T1000 (cell line): ENCODE results near the gene ZNF598.

Experiments
- DNase-seq: peaks from one replicate; lab custom pipeline; 2025; ENCODE audit warnings: mixed read lengths; lab: John Stamatoyannopoulos, UW

Gene ZNF598

GRCh38 chr16:2006317-2006716 lies 3.3 kb downstream of the ZNF598 start:
- no peak for DNase-seq

- DNase-seq = no peak
Measured at GRCh38 chr16:2005646-2006045, 4.0 kb downstream of the ZNF598 start.

- DNase-seq = no peak
Measured at GRCh38 chr16:2004795-2005517, 4.7 kb downstream of the ZNF598 start.

GRCh38 chr16:2003827-2004641 lies 5.6 kb downstream of the ZNF598 start:
- peak; percentile 84 for DNase-seq

- DNase-seq = no peak
Measured at GRCh38 chr16:2003231-2003826, 6.3 kb downstream of the ZNF598 start.

GRCh38 chr16:2002406-2003230 lies 7.0 kb downstream of the ZNF598 start:
- DNase-seq = no peak

GRCh38 chr16:2001456-2002355 lies 7.9 kb downstream of the ZNF598 start:
- DNase-seq = no peak

GRCh38 chr16:2001035-2001434 lies 8.6 kb downstream of the ZNF598 start:
- no peak for DNase-seq

GRCh38 chr16:1999866-2000514 lies 9.6 kb downstream of the ZNF598 start:
- no peak for DNase-seq

GRCh38 chr16:1998852-1999801 lies 10.5 kb downstream of the ZNF598 start:
- DNase-seq = no peak

- DNase-seq = no peak
Measured at GRCh38 chr16:1998360-1998835, 11.2 kb downstream of the ZNF598 start.

- no peak for DNase-seq
Measured at GRCh38 chr16:1997494-1998359, 11.9 kb downstream of the ZNF598 start.

GRCh38 chr16:1993731-1994131 lies 15.9 kb downstream of the ZNF598 start:
- no peak for DNase-seq

- DNase-seq = no peak
Measured at GRCh38 chr16:1992704-1993317, 16.8 kb downstream of the ZNF598 start.

- DNase-seq = peak; percentile 96
Measured at GRCh38 chr16:1991948-1992703, 17.5 kb downstream of the ZNF598 start.

GRCh38 chr16:1991588-1991947 lies 18.1 kb downstream of the ZNF598 start:
- DNase-seq = no peak

- DNase-seq = no peak
Measured at GRCh38 chr16:1991135-1991551, 18.5 kb downstream of the ZNF598 start.
